ENCODE data around the gene IRF2BP2. TPM values are rescaled to one million over a fixed set of nuclear protein-coding genes. Genes with fewer than 3 reads are reported as not detected.
A peak's percentile ranks its signal among the peaks of the same experiment; 100 is the strongest.

Gene IRF2BP2
- polyA plus RNA-seq, 1 experiment: 20.7 TPM

- no peaks in the 10 kb centered on the region for H3K27me3 ChIP-seq (ENCODE audit: control insufficient read depth, insufficient read depth, low read length)
- CTCF ChIA-PET: no interaction called here
- H3K36me3 ChIP-seq (ENCODE audit: control insufficient read depth, insufficient read depth, low read length): no peaks in the 10 kb centered on the region
- no peak for TF ChIP-seq CTCF (IDR thresholded peaks at IDR 0.05; ENCODE audit: insufficient read depth, low read depth, low read length)
- POLR2A ChIA-PET: no interaction called here
- DNase-seq (ENCODE audit: low read depth): no peak
- H3K4me3 ChIP-seq (ENCODE audit: low read depth, low read length): no peak overlapping the region
Measured at GRCh38 chr1:234568345-234568744, 41.6 kb downstream of the IRF2BP2 start.

- TF ChIP-seq CTCF (IDR thresholded peaks at IDR 0.05; ENCODE audit: insufficient read depth, low read depth, low read length): no peak
- ChIA-PET CTCF (no interaction called here), POLR2A (no interaction called here)
- DNase-seq (ENCODE audit: low read depth): no peak
- Histone ChIP-seq H3K36me3 (ENCODE audit: control insufficient read depth, insufficient read depth, low read length) (no peaks in the 10 kb centered on the region), H3K27me3 (ENCODE audit: control insufficient read depth, insufficient read depth, low read length) (no peaks in the 10 kb centered on the region), H3K4me3 (ENCODE audit: low read depth, low read length) (no peak overlapping the region)
Measured at GRCh38 chr1:234565132-234565531, 44.8 kb downstream of the IRF2BP2 start.

GRCh38 chr1:234564035-234565029 lies 45.6 kb downstream of the IRF2BP2 start:
- H3K4me3 ChIP-seq (ENCODE audit: low read depth, low read length): no peak overlapping the region
- H3K36me3 ChIP-seq (ENCODE audit: control insufficient read depth, insufficient read depth, low read length): no peaks in the 10 kb centered on the region
- no peaks in the 10 kb centered on the region for H3K27me3 ChIP-seq (ENCODE audit: control insufficient read depth, insufficient read depth, low read length)
- peak; percentile 52 for DNase-seq (ENCODE audit: low read depth)
- CTCF ChIA-PET: interaction anchor here (0.6 kb wide), 1 partner anchor 20 kb away, joined by 3 read pairs; no protein-coding TSS in a partner anchor
- POLR2A ChIA-PET: no interaction called here
- no peak for TF ChIP-seq CTCF (IDR thresholded peaks at IDR 0.05; ENCODE audit: insufficient read depth, low read depth, low read length)

- CTCF ChIA-PET: interaction anchor here (1.0 kb wide), 1 partner anchor 23 kb away, joined by 4 read pairs; no protein-coding TSS in a partner anchor
- H3K36me3 ChIP-seq (ENCODE audit: control insufficient read depth, insufficient read depth, low read length): no peaks in the 10 kb centered on the region
- POLR2A ChIA-PET: interaction anchor here (0.7 kb wide), 1 partner anchor 409 kb away, joined by 4 read pairs; no protein-coding TSS in a partner anchor
- no peak for DNase-seq (ENCODE audit: low read depth)
- H3K27me3 ChIP-seq (ENCODE audit: control insufficient read depth, insufficient read depth, low read length): no peaks in the 10 kb centered on the region
- no peak for TF ChIP-seq CTCF (IDR thresholded peaks at IDR 0.05; ENCODE audit: insufficient read depth, low read depth, low read length)
- H3K4me3 ChIP-seq (ENCODE audit: low read depth, low read length): no peak overlapping the region
Measured at GRCh38 chr1:234562334-234562733, 47.6 kb downstream of the IRF2BP2 start.

- TF ChIP-seq CTCF (IDR thresholded peaks at IDR 0.05; ENCODE audit: insufficient read depth, low read depth, low read length): no peak
- POLR2A ChIA-PET: no interaction called here
Measured at GRCh38 chr1:234561319-234561718, 48.7 kb downstream of the IRF2BP2 start.

More at GRCh38 chr1:234561319-234561718, 48.7 kb downstream of the IRF2BP2 start:
- Histone ChIP-seq H3K27me3 (ENCODE audit: control insufficient read depth, insufficient read depth, low read length) (no peaks in the 10 kb centered on the region), H3K36me3 (ENCODE audit: control insufficient read depth, insufficient read depth, low read length) (no peaks in the 10 kb centered on the region), H3K4me3 (ENCODE audit: low read depth, low read length) (no peak overlapping the region)
- no peak for DNase-seq (ENCODE audit: low read depth)
- CTCF ChIA-PET: interaction anchor here (0.6 to 1.2 kb wide), 3 partner anchors 11 to 55 kb away, joined by 3 read pairs; no protein-coding TSS in a partner anchor

Data from BJ (cell line).